Measurements from ENCODE around the gene MTR. TPM values are rescaled to one million over a fixed set of nuclear protein-coding genes. Genes with fewer than 3 reads are reported as not detected.

The MTR gene
- total RNA-seq, 1 donor from 2014 or later: 12.7 TPM

GRCh38 chr1:236861560-236862218 lies 66.6 kb downstream of the MTR start:
- DNase-seq (ENCODE audit: low spot score): no peak
- ATAC-seq: peak; percentile 56

- DNase-seq (ENCODE audit: low spot score) (no peak), ATAC-seq (peak; percentile 10)
Observed at GRCh38 chr1:236862219-236862591, 67.1 kb downstream of the MTR start.

- DNase-seq (ENCODE audit: low spot score): peak; percentile 87
- ATAC-seq: peak; percentile 92
Observed at GRCh38 chr1:236862615-236863211, 67.6 kb downstream of the MTR start.

- ATAC-seq (no peak), DNase-seq (ENCODE audit: low spot score) (no peak)
Observed at GRCh38 chr1:236864211-236864610, 69.1 kb downstream of the MTR start.

GRCh38 chr1:236864996-236865817 lies 70.1 kb downstream of the MTR start:
- DNase-seq (ENCODE audit: low spot score) (no peak), ATAC-seq (no peak)

GRCh38 chr1:236865818-236866155 lies 70.7 kb downstream of the MTR start:
- no peak for ATAC-seq

GRCh38 chr1:236868625-236869467 lies 73.8 kb downstream of the MTR start:
- DNase-seq (ENCODE audit: low spot score) (no peak), ATAC-seq (peak; percentile 98)

More at GRCh38 chr1:236865818-236866155, 70.7 kb downstream of the MTR start:
- DNase-seq (ENCODE audit: low spot score): no peak

GRCh38 chr1:236869911-236870310 lies 74.8 kb downstream of the MTR start:
- no peak for DNase-seq (ENCODE audit: low spot score)
- no peak for ATAC-seq

- no peak for ATAC-seq
- DNase-seq (ENCODE audit: low spot score): no peak
Observed at GRCh38 chr1:236870721-236871120, 75.6 kb downstream of the MTR start.

- no peak for DNase-seq (ENCODE audit: low spot score)
- no peak for ATAC-seq
Observed at GRCh38 chr1:236872075-236872666, 77.1 kb downstream of the MTR start.

- ATAC-seq (no peak), DNase-seq (ENCODE audit: low spot score) (no peak)
Observed at GRCh38 chr1:236875975-236876374, 80.9 kb downstream of the MTR start.

GRCh38 chr1:236877661-236878060 lies 82.6 kb downstream of the MTR start:
- no peak for DNase-seq (ENCODE audit: low spot score)
- no peak for ATAC-seq

GRCh38 chr1:236880209-236880608 lies 85.1 kb downstream of the MTR start:
- ATAC-seq (peak; percentile 33), DNase-seq (ENCODE audit: low spot score) (no peak)

GRCh38 chr1:236882678-236883077 lies 87.6 kb downstream of the MTR start:
- ATAC-seq (no peak), DNase-seq (ENCODE audit: low spot score) (no peak)

GRCh38 chr1:236886199-236886598 lies 91.1 kb downstream of the MTR start:
- no peak for DNase-seq (ENCODE audit: low spot score)
- ATAC-seq: no peak

GRCh38 chr1:236887081-236887480 lies 92.0 kb downstream of the MTR start:
- ATAC-seq: no peak
- no peak for DNase-seq (ENCODE audit: low spot score)

- ATAC-seq (no peak), DNase-seq (ENCODE audit: low spot score) (no peak)
Observed at GRCh38 chr1:236888126-236888525, 93.0 kb downstream of the MTR start.

- ATAC-seq (peak; percentile 49), DNase-seq (ENCODE audit: low spot score) (no peak)
Observed at GRCh38 chr1:236888903-236889302, 93.8 kb downstream of the MTR start.

- DNase-seq (ENCODE audit: low spot score) (no peak), ATAC-seq (peak; percentile 37)
Observed at GRCh38 chr1:236890152-236891056, 95.3 kb downstream of the MTR start.
